HepG2 (cell line): ENCODE measurements around the gene WDR54. TPM values are rescaled to one million over a fixed set of nuclear protein-coding genes. Genes with fewer than 3 reads are reported as not detected.

Experiments
- ATAD3A ChIP-seq: sonication (generic); formaldehyde crosslinking; IDR thresholded peaks from 2 replicates; pipeline ENCODE4 v1.4.0; 2020; ENCODE audit warnings: missing genetic modification reagents
- ATF7-NPFF ChIP-seq: sonication (generic); formaldehyde crosslinking; IDR thresholded peaks from 2 replicates; pipeline ENCODE4 v1.8.1; 2023; ENCODE audit warnings: mild to moderate bottlenecking, low read depth, missing genetic modification reagents, moderate library complexity
- ATM ChIP-seq: fragments of 450-650 bp; IDR thresholded peaks from 2 replicates; pipeline ENCODE4 v1.7.1; 2017; ENCODE audit warnings: mild to moderate bottlenecking, borderline replicate concordance
- GABPB1 ChIP-seq: IDR thresholded peaks from 2 replicates; pipeline ENCODE4 v1.6.1; 2016; ENCODE audit warnings: mild to moderate bottlenecking, missing genetic modification reagents, moderate library complexity, missing compliant biosample characterization
- KAT7 ChIP-seq: IDR thresholded peaks from 2 replicates; pipeline ENCODE4 v1.6.1; 2018; ENCODE audit warnings: borderline replicate concordance, missing compliant biosample characterization
- LCORL ChIP-seq, 2 experiments: fragments of 450-650 bp in 1 of 2; sonication (generic) in 1 of 2; formaldehyde crosslinking in 1 of 2; IDR thresholded peaks; 2 replicates each; pipeline versions ENCODE4 v1.5.0 to v1.6.1; 2017 to 2020; ENCODE audit warnings: antibody characterized with exemption in 1 of 2, missing genetic modification reagents in 1 of 2
- MEF2D ChIP-seq: sonication (generic); formaldehyde crosslinking; IDR thresholded peaks from 2 replicates; pipeline ENCODE4 v1.5.1; 2020; ENCODE audit warnings: mild to moderate bottlenecking, missing genetic modification reagents
- MEIS2 ChIP-seq: sonication (generic); formaldehyde crosslinking; IDR thresholded peaks from 2 replicates; pipeline ENCODE4 v1.9.0; 2021; ENCODE audit warnings: mild to moderate bottlenecking, missing genetic modification reagents
- MTF2 ChIP-seq: sonication (generic); formaldehyde crosslinking; IDR thresholded peaks from 2 replicates; pipeline ENCODE4 v1.5.0; 2020; ENCODE audit warnings: missing genetic modification reagents, borderline replicate concordance
- NFYC ChIP-seq: IDR thresholded peaks from 2 replicates; pipeline ENCODE4 v1.6.1; 2016; ENCODE audit warnings: missing genetic modification reagents, missing compliant biosample characterization
- NRL ChIP-seq: sonication (generic); formaldehyde crosslinking; IDR thresholded peaks from 2 replicates; pipeline ENCODE4 v1.5.0; 2020; ENCODE audit warnings: missing genetic modification reagents, mild to moderate bottlenecking, moderate library complexity, borderline replicate concordance
- ZNF224 ChIP-seq: sonication (generic); formaldehyde crosslinking; IDR thresholded peaks from 2 replicates; pipeline ENCODE4 v1.5.0; 2020; ENCODE audit warnings: mild to moderate bottlenecking, missing genetic modification reagents
- ZNF263 ChIP-seq: sonication (generic); formaldehyde crosslinking; IDR thresholded peaks from 2 replicates; pipeline ENCODE4 v1.4.0; 2020; ENCODE audit warnings: missing genetic modification reagents
- ZNF296 ChIP-seq: sonication (generic); formaldehyde crosslinking; conservative IDR thresholded peaks from 2 replicates; pipeline ENCODE4 v1.5.0; 2020; ENCODE audit warnings: mild to moderate bottlenecking, missing genetic modification reagents
- ZNF30 ChIP-seq: sonication (generic); formaldehyde crosslinking; IDR thresholded peaks from 2 replicates; pipeline ENCODE4 v1.5.0; 2020; ENCODE audit warnings: mild to moderate bottlenecking, missing genetic modification reagents
- ZNF607 ChIP-seq: sonication (generic); formaldehyde crosslinking; IDR thresholded peaks from 2 replicates; pipeline ENCODE4 v1.5.1; 2020; ENCODE audit warnings: missing genetic modification reagents, mild to moderate bottlenecking, borderline replicate concordance
- ZNF746 ChIP-seq: sonication (generic); formaldehyde crosslinking; IDR thresholded peaks from 2 replicates; pipeline ENCODE4 v1.8.0; 2022; ENCODE audit warnings: mild to moderate bottlenecking, missing genetic modification reagents
- ZNF768 ChIP-seq: sonication (generic); formaldehyde crosslinking; IDR thresholded peaks from 2 replicates; pipeline ENCODE4 v1.4.0; 2020; ENCODE audit warnings: missing genetic modification reagents
- ZNF777 ChIP-seq: sonication (generic); formaldehyde crosslinking; IDR thresholded peaks from 2 replicates; pipeline ENCODE4 v1.4.0; 2020; ENCODE audit warnings: missing genetic modification reagents
- ZNF790 ChIP-seq: sonication (generic); formaldehyde crosslinking; IDR thresholded peaks from 2 replicates; pipeline ENCODE4 v1.8.0; 2022; ENCODE audit warnings: missing genetic modification reagents, mild to moderate bottlenecking, borderline replicate concordance
- polyA plus RNA-seq, 8 experiments: library from polyadenylated mRNA; depleted of rRNA in 3 of 8; stranded (reverse) in 7 of 8; unstranded in 1 of 8; fragments of >200 nt; fragmentation: Illumina TruSeq in 4 of 8; extraction: Trizol in 4 of 8; gene quantifications; 2 replicates each; pipeline versions ENCODE4 v1.2.1 to v1.2.3, GENCODE V29; 2011 to 2016; ENCODE audit warnings: low read depth in 4 of 8, missing spikeins in 1 of 8, mixed read lengths in 1 of 8; ENCODE audit not compliant: insufficient read depth in 1 of 8
- total RNA-seq, 5 experiments: library from RNA; depleted of rRNA; stranded (reverse); fragments of >200 nt; fragmentation: Illumina TruSeq; extraction: Trizol; gene quantifications; 2 replicates each; pipeline ENCODE4 v1.2.3, GENCODE V29; 2016; ENCODE audit warnings: low read depth in 1 of 5
- TF ChIP-seq, protein P1 (sequence below): sonication (generic); formaldehyde crosslinking; IDR thresholded peaks from 2 replicates; pipeline ENCODE4 v1.9.0; 2021; ENCODE audit warnings: missing genetic modification reagents, borderline replicate concordance
- TF ChIP-seq, protein P2 (sequence below): sonication (generic); formaldehyde crosslinking; IDR thresholded peaks from 2 replicates; pipeline ENCODE4 v1.5.0; 2020; ENCODE audit warnings: mild to moderate bottlenecking, missing genetic modification reagents
- TF ChIP-seq, protein P3 (sequence below): IDR thresholded peaks from 2 replicates; pipeline ENCODE4 v1.6.1; 2016; ENCODE audit warnings: low read depth, control low read depth

WDR54 gene
- total and polyA plus RNA-seq, 2 of the 13 experiments (the other 11 are each of a cell fraction or from before 2014, with no cell fraction given) = 2.0 to 17.3 TPM

DNA sequence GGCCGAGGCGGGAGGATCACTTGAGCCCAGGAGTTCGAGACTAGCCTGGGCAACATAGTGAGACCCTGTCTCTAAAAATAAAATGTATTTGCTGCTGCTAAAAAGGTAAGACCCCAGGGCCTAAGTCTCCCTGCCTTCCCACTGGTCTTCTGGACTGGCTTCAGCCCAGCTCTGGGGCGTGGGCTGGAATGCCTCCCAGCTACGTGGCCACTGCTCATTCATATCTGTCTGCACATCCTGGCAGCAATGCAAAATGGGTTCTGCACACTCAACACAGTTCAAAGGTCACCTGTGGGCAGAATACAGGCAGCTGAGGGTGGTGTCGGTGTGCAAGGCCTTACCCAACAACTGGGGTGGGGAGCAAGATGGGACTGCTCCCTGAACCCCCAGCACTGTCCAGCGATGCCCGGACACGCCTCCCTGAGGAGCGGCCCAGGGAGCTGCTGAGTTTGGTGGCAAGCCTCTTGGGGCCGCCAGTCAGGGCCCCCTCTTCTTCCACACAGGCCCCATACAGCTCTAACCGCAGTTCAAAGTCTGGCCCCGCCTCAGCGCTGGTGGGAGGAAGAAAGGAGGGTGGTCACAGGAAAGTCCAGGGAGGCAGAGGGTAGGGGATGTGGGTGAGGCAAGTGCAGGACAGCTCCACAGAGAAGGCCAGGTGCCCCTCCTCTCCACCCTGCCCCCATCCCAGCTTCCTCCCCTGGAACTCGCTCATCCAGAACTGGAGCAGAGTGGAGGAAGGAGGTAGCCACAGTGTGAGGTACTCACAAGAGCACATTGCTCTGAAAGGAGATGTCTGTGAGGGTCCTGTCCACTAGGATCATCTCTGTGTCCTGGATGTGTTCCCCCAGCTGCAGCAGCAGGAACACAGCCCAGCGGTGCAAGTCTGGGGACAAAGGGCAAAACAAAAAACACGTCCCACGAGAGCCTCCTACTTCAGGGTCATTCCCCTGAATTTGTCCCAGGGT lies 8.2 kb downstream of the WDR54 start (continued):
- no peak for TF ChIP-seq ZNF296 (CRISPR knock-in tag)
- TF ChIP-seq ZNF263 (CRISPR knock-in tag) = peak; percentile 63
- peak; percentile 87 for TF ChIP-seq ATF7-NPFF (CRISPR knock-in tag)
- TF ChIP-seq, protein P1, sequence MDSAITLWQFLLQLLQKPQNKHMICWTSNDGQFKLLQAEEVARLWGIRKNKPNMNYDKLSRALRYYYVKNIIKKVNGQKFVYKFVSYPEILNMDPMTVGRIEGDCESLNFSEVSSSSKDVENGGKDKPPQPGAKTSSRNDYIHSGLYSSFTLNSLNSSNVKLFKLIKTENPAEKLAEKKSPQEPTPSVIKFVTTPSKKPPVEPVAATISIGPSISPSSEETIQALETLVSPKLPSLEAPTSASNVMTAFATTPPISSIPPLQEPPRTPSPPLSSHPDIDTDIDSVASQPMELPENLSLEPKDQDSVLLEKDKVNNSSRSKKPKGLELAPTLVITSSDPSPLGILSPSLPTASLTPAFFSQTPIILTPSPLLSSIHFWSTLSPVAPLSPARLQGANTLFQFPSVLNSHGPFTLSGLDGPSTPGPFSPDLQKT (CRISPR knock-in tag) = no peak
- TF ChIP-seq MTF2 (CRISPR knock-in tag) = no peak
- TF ChIP-seq MEIS2 (CRISPR knock-in tag) = no peak; the same call in 1 of the 2 replicates
- TF ChIP-seq, protein P2, sequence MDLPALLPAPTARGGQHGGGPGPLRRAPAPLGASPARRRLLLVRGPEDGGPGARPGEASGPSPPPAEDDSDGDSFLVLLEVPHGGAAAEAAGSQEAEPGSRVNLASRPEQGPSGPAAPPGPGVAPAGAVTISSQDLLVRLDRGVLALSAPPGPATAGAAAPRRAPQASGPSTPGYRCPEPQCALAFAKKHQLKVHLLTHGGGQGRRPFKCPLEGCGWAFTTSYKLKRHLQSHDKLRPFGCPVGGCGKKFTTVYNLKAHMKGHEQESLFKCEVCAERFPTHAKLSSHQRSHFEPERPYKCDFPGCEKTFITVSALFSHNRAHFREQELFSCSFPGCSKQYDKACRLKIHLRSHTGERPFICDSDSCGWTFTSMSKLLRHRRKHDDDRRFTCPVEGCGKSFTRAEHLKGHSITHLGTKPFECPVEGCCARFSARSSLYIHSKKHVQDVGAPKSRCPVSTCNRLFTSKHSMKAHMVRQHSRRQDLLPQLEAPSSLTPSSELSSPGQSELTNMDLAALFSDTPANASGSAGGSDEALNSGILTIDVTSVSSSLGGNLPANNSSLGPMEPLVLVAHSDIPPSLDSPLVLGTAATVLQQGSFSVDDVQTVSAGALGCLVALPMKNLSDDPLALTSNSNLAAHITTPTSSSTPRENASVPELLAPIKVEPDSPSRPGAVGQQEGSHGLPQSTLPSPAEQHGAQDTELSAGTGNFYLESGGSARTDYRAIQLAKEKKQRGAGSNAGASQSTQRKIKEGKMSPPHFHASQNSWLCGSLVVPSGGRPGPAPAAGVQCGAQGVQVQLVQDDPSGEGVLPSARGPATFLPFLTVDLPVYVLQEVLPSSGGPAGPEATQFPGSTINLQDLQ (CRISPR knock-in tag) = no peak
- TF ChIP-seq ZNF607 (CRISPR knock-in tag) = no peak
- TF ChIP-seq NFYC = peak; percentile 8; the same call in 1 of the 2 replicates
- TF ChIP-seq ZNF790 (CRISPR knock-in tag) = peak; percentile 17; the same call in 1 of the 2 replicates
- TF ChIP-seq ZNF224 (CRISPR knock-in tag) = no peak
- peak; percentile 59 for TF ChIP-seq GABPB1
- no peak for TF ChIP-seq ATAD3A (CRISPR knock-in tag)
- no peak for TF ChIP-seq LCORL (IDR thresholded peaks at IDR 0.05)
- TF ChIP-seq LCORL (CRISPR knock-in tag; IDR thresholded peaks at IDR 0.05) = peak; percentile 91
- TF ChIP-seq KAT7 = no peak; the same call in 1 of the 2 replicates
- TF ChIP-seq ZNF768 = peak; percentile 13; the same call in 1 of the 2 replicates
- no peak for TF ChIP-seq ZNF30 (CRISPR knock-in tag)
- peak; percentile 71; the same call in 1 of the 2 replicates for TF ChIP-seq NRL (CRISPR knock-in tag)
- TF ChIP-seq, protein P3, sequence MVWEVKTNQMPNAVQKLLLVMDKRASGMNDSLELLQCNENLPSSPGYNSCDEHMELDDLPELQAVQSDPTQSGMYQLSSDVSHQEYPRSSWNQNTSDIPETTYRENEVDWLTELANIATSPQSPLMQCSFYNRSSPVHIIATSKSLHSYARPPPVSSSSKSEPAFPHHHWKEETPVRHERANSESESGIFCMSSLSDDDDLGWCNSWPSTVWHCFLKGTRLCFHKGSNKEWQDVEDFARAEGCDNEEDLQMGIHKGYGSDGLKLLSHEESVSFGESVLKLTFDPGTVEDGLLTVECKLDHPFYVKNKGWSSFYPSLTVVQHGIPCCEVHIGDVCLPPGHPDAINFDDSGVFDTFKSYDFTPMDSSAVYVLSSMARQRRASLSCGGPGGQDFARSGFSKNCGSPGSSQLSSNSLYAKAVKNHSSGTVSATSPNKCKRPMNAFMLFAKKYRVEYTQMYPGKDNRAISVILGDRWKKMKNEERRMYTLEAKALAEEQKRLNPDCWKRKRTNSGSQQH (CRISPR knock-in tag) = 0 out of 2 replicates have a peak, but pooled peaks have one; percentile 10
- TF ChIP-seq ZNF777 (CRISPR knock-in tag) = no peak
- no peak for TF ChIP-seq ZNF746 (CRISPR knock-in tag)
- no peak for TF ChIP-seq ATM
- TF ChIP-seq MEF2D = no peak; the same call in none of the 2 replicates
